Esophagus muscularis mucosa (tissue), 4 donors: ENCODE measurements around the gene ZMIZ1. TPM values are rescaled to one million over a fixed set of nuclear protein-coding genes. Genes with fewer than 3 reads are reported as not detected.
A peak's percentile ranks its signal among the peaks of the same experiment; 100 is the strongest.

Source experiments
- DNase-seq: peaks from one replicate; pipeline ENCODE4 v3.0.0-alpha.2; 2017; ENCODE audit errors: extremely low spot score
- H3K27ac ChIP-seq, 4 donors: fragments of 200-600 bp; sonication (generic); replicated peaks in 1 of 4; 1 replicate in 3 of 4; 2 replicates in 1 of 4; pipeline ENCODE4 v1.5.1; 2016 to 2019; ENCODE audit warnings: mild to moderate bottlenecking in 1 of 4
- H3K27me3 ChIP-seq, 4 donors: fragments of 200-600 bp; sonication (generic); one replicate each; pipeline versions ENCODE4 v1.5.1 to v1.6.0; 2016 to 2019
- H3K36me3 ChIP-seq, 4 donors: fragments of 200-600 bp; sonication (generic); one replicate each; pipeline ENCODE4 v1.5.1; 2016 to 2019
- H3K4me1 ChIP-seq, 4 donors: fragments of 200-600 bp; sonication (generic); one replicate each; pipeline ENCODE4 v1.5.1; 2016 to 2019
- H3K4me3 ChIP-seq, 4 donors: fragments of 200-600 bp; sonication (generic); 1 replicate in 2 of 4; 2 replicates in 2 of 4; pipeline ENCODE4 v1.5.1; 2016 to 2019; ENCODE audit warnings: mild to moderate bottlenecking in 4 of 4, moderate library complexity in 1 of 4
- H3K9me3 ChIP-seq, 4 donors: fragments of 200-600 bp; sonication (generic); 1 replicate in 3 of 4; 2 replicates in 1 of 4; pipeline ENCODE4 v1.5.1; 2016 to 2019
- EP300 ChIP-seq: sonication (generic); formaldehyde crosslinking; IDR thresholded peaks from one replicate; pipeline ENCODE4 v1.6.1; 2017; ENCODE audit warnings: antibody characterized with exemption
- POLR2A ChIP-seq: fragments of 450-650 bp; IDR thresholded peaks from one replicate; pipeline ENCODE4 v1.6.1; 2017; ENCODE audit warnings: antibody characterized with exemption, moderate library complexity, mild to moderate bottlenecking, low read depth
- POLR2AphosphoS5 ChIP-seq, 2 donors: sonication (generic); formaldehyde crosslinking; IDR thresholded peaks; one replicate each; pipeline ENCODE4 v1.6.1; 2017; ENCODE audit warnings: antibody characterized with exemption in 2 of 2
- WGBS: methylation state at CpG from one replicate; pipeline ENCODE4 v1.1.5; 2018; 5-methylcytosine and 5-hydroxymethylcytosine counted together
- intact Hi-C: fragments of 100-400 bp; cut with DNase I; formaldehyde crosslinking; loops from one replicate; pipeline ENCODE4 v1.15.1; 2023
- total RNA-seq, 4 donors: library from RNA; depleted of rRNA; stranded (reverse); fragments of >200 nt; gene quantifications; one replicate each; pipeline versions ENCODE4 v1.1.0 to v1.2.1, GENCODE V29; 2016
- TF ChIP-seq, protein P1 (sequence below), 3 experiments: fragments of 200-600 bp in 2 of 3; fragments of 450-650 bp in 1 of 3; sonication (generic) in 2 of 3; IDR thresholded peaks; one replicate each; pipeline ENCODE4 v1.5.1; 2017 to 2019; ENCODE audit warnings: antibody characterized with exemption in 3 of 3, mild to moderate bottlenecking in 2 of 3, moderate library complexity in 1 of 3

Gene ZMIZ1
- total RNA-seq, 4 donors from 2014 or later = 48.7 to 87.2 (median 66.0) TPM

DNA sequence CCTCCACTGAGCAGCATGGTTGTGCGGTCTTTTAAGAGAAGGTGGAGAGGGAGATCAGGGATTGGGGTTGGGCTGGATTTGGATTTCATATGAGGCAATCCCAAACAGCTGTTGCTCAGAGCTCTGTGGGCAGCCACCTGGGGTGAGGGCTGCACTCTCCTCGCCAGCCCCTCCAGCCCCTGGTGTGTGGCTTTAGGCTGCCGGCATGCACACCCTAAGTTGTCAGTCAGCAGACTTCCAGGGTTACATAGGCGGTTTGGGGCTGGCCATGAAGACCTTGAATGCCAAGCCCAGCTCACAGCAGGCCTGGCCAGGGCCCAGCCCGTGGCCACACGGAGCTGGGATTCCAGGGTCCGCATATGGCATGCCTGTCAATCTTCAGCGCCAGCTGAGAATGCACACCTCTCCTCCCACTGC is 54.8 kb downstream of the ZMIZ1 start:
- peaks cover 21 to 96% (median 85%) of the 10 kb centered on the region in 4 donors for H3K36me3 ChIP-seq
- intact Hi-C loops = no loop called here
- peaks cover 45 to 81% (median 57%) of the 10 kb centered on the region in 4 donors for H3K4me1 ChIP-seq
- H3K27me3 ChIP-seq = no peaks in the 10 kb centered on the region
- no peak for DNase-seq
- H3K4me3 ChIP-seq = no peak overlapping the region
- WGBS = 73% methylated on average over 4 of the region's 8 CpGs
- no peak for TF ChIP-seq POLR2A
- no peak for TF ChIP-seq POLR2AphosphoS5 (IDR thresholded peaks at IDR 0.05)
- TF ChIP-seq, protein P1, sequence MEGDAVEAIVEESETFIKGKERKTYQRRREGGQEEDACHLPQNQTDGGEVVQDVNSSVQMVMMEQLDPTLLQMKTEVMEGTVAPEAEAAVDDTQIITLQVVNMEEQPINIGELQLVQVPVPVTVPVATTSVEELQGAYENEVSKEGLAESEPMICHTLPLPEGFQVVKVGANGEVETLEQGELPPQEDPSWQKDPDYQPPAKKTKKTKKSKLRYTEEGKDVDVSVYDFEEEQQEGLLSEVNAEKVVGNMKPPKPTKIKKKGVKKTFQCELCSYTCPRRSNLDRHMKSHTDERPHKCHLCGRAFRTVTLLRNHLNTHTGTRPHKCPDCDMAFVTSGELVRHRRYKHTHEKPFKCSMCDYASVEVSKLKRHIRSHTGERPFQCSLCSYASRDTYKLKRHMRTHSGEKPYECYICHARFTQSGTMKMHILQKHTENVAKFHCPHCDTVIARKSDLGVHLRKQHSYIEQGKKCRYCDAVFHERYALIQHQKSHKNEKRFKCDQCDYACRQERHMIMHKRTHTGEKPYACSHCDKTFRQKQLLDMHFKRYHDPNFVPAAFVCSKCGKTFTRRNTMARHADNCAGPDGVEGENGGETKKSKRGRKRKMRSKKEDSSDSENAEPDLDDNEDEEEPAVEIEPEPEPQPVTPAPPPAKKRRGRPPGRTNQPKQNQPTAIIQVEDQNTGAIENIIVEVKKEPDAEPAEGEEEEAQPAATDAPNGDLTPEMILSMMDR (IDR thresholded peaks at IDR 0.05) = no peak
- no peak for TF ChIP-seq EP300
- H3K9me3 ChIP-seq = no peaks in the 10 kb centered on the region
- no peak overlapping the region for H3K27ac ChIP-seq

- peaks cover 46 to 81% (median 58%) of the 10 kb centered on the region in 4 donors for H3K4me1 ChIP-seq
These were observed 55.3 kb downstream of the ZMIZ1 start for GRCh38 chr10:79124066-79124465.

DNA sequence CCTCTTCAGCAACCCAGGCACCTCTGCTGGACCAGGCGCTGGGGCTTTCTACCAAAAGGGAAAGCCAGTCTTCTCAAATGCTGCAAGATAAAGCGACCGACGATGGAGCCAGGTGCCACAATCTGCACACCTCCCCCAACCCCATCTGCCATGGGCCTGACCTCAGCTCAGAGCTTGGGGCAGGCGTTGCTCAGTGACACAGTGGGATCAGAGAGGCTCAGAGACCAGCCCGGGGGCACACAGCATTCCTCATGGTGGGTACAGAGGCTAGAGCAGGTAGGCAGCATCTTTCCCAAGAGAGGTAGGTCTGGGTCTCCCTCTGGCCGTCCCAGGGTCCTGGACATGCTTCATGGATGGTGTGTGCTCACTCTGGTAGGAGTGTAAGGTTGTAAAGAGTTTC is 56.3 kb downstream of the ZMIZ1 start:
- WGBS = 90% methylated on average over 6 of the region's 7 CpGs
- peaks cover 57 to 83% (median 63%) of the 10 kb centered on the region in 4 donors for H3K4me1 ChIP-seq
- H3K4me3 ChIP-seq = no peak overlapping the region
- H3K27me3 ChIP-seq = no peaks in the 10 kb centered on the region
- peaks cover 21 to 80% (median 70%) of the 10 kb centered on the region in 4 donors for H3K36me3 ChIP-seq
- DNase-seq = no peak
- no peaks in the 10 kb centered on the region for H3K9me3 ChIP-seq
- intact Hi-C loops = no loop called here
- TF ChIP-seq EP300 = no peak
- TF ChIP-seq POLR2AphosphoS5 (IDR thresholded peaks at IDR 0.05) = no peak
- no peak for TF ChIP-seq POLR2A
- TF ChIP-seq, protein P1 (IDR thresholded peaks at IDR 0.05) = no peak
- H3K27ac ChIP-seq = no peak overlapping the region

More at GRCh38 chr10:79124066-79124465, 55.3 kb downstream of the ZMIZ1 start:
- intact Hi-C loops = no loop called here
- Histone ChIP-seq H3K36me3 (peaks cover 21 to 90% (median 80%) of the 10 kb centered on the region in 4 donors), H3K4me3 (no peak overlapping the region), H3K9me3 (no peaks in the 10 kb centered on the region), H3K27me3 (no peaks in the 10 kb centered on the region), H3K27ac (no peak overlapping the region)
- no peak for DNase-seq
- TF ChIP-seq POLR2AphosphoS5 (IDR thresholded peaks at IDR 0.05) = no peak
- TF ChIP-seq POLR2A = no peak
- TF ChIP-seq, protein P1 (IDR thresholded peaks at IDR 0.05) = no peak
- no peak for TF ChIP-seq EP300

- no peaks in the 10 kb centered on the region for H3K9me3 ChIP-seq
- DNase-seq = no peak
- 93% methylated on average over 6 of the region's 6 CpGs for WGBS
- H3K27me3 ChIP-seq = no peaks in the 10 kb centered on the region
- intact Hi-C loops = no loop called here
- peaks cover 64 to 86% (median 68%) of the 10 kb centered on the region in 4 donors for H3K4me1 ChIP-seq
- peaks cover 18 to 74% (median 62%) of the 10 kb centered on the region in 4 donors for H3K36me3 ChIP-seq
- TF ChIP-seq EP300 = no peak
- TF ChIP-seq POLR2A = no peak
- TF ChIP-seq POLR2AphosphoS5 (IDR thresholded peaks at IDR 0.05) = no peak
- TF ChIP-seq, protein P1 (IDR thresholded peaks at IDR 0.05) = no peak
- H3K4me3 ChIP-seq = no peak overlapping the region
- peak overlapping the region in 3 of 4 donors; percentile 21 to 29 (median 22) for H3K27ac ChIP-seq
These were observed 57.8 kb downstream of the ZMIZ1 start for GRCh38 chr10:79126351-79127080.
